ENCODE data around the gene ALPG.

ALPG gene

GRCh38 chr2:232385660-232386489 lies 20.8 kb upstream of the ALPG start:
- ChIA-PET POLR2A (ENCODE audit: low non-redundant PET) (interaction anchor here (0.5 kb wide), 1 partner anchor 14 kb away, joined by 3 read pairs; no protein-coding TSS in a partner anchor), CTCF (interaction anchor here (0.7 to 1.4 kb wide), 2 partner anchors 49 to 172 kb away, joined by 3 read pairs; no protein-coding TSS in a partner anchor)
- TF ChIP-seq CTCF (conservative IDR thresholded peaks at IDR 0.05; ENCODE audit: low read depth) = no peak
- no peak overlapping the region for H3K27ac ChIP-seq
- DNase-seq (ENCODE audit: low spot score) = no peak

- ChIA-PET CTCF (interaction anchor here (0.6 to 1.4 kb wide), 2 partner anchors 15 to 49 kb away, joined by 3 read pairs; no protein-coding TSS in a partner anchor), POLR2A (ENCODE audit: low non-redundant PET) (no interaction called here)
- H3K27ac ChIP-seq = no peak overlapping the region
- TF ChIP-seq CTCF (conservative IDR thresholded peaks at IDR 0.05; ENCODE audit: low read depth) = no peak
- DNase-seq (ENCODE audit: low spot score) = no peak
Measured at GRCh38 chr2:232386490-232386739, 20.2 kb upstream of the ALPG start.

GRCh38 chr2:232386740-232387450 lies 19.7 kb upstream of the ALPG start:
- ChIA-PET POLR2A (ENCODE audit: low non-redundant PET) (no interaction called here), CTCF (interaction anchor here (0.6 to 0.8 kb wide), 3 partner anchors 15 to 838 kb away, joined by 3 to 4 read pairs (median 3); no protein-coding TSS in a partner anchor)
- no peak for DNase-seq (ENCODE audit: low spot score)
- TF ChIP-seq CTCF (conservative IDR thresholded peaks at IDR 0.05; ENCODE audit: low read depth) = no peak
- no peak overlapping the region for H3K27ac ChIP-seq

GRCh38 chr2:232387451-232388171 lies 19.0 kb upstream of the ALPG start:
- no peak overlapping the region for H3K27ac ChIP-seq
- DNase-seq (ENCODE audit: low spot score) = no peak
- no peak for TF ChIP-seq CTCF (conservative IDR thresholded peaks at IDR 0.05; ENCODE audit: low read depth)
- ChIA-PET POLR2A (ENCODE audit: low non-redundant PET) (no interaction called here), CTCF (interaction anchor here (0.6 to 0.8 kb wide), 2 partner anchors 54 to 837 kb away, joined by 3 to 4 read pairs; no protein-coding TSS in a partner anchor)

GRCh38 chr2:232388324-232388891 lies 18.2 kb upstream of the ALPG start:
- ChIA-PET POLR2A (ENCODE audit: low non-redundant PET) (no interaction called here), CTCF (no interaction called here)
- TF ChIP-seq CTCF (conservative IDR thresholded peaks at IDR 0.05; ENCODE audit: low read depth) = no peak
- no peak overlapping the region for H3K27ac ChIP-seq
- DNase-seq (ENCODE audit: low spot score) = no peak

- no peak for DNase-seq (ENCODE audit: low spot score)
- TF ChIP-seq CTCF (conservative IDR thresholded peaks at IDR 0.05; ENCODE audit: low read depth) = no peak
- CTCF ChIA-PET = interaction anchor here (0.6 kb wide), 1 partner anchor 1113 kb away, joined by 3 read pairs; no protein-coding TSS in a partner anchor
- POLR2A ChIA-PET (ENCODE audit: low non-redundant PET) = no interaction called here
- no peak overlapping the region for H3K27ac ChIP-seq
Measured at GRCh38 chr2:232389327-232389726, 17.3 kb upstream of the ALPG start.
